GM12892 (cell line): ENCODE results near the gene TBRG4.

Source experiments
- POLR2A ChIP-seq: IDR thresholded peaks from 2 replicates; pipeline ENCODE4 v1.6.1; 2011; ENCODE audit warnings: low read depth, low read length, control low read depth
- POLR2AphosphoS5 ChIP-seq: IDR thresholded peaks from 2 replicates; pipeline ENCODE4 v1.6.1; 2011; ENCODE audit warnings: low read depth, low read length, control low read depth
- TAF1 ChIP-seq: IDR thresholded peaks from 2 replicates; pipeline ENCODE4 v1.6.1; 2011; ENCODE audit warnings: low read depth, mild to moderate bottlenecking, control low read depth, low read length, borderline replicate concordance

- TF ChIP-seq POLR2A (no peak), TAF1 (no peak), POLR2AphosphoS5 (no peak)
These were observed 36.2 kb downstream of the TBRG4 start for GRCh38 chr7:45075355-45075644.
